K562 (cell line): Measurements from ENCODE around the gene CSTPP1. TPM values are rescaled to one million over a fixed set of nuclear protein-coding genes. Genes with fewer than 3 reads are reported as not detected.

Experiments
- ATAC-seq: fragments of 200-7000 bp; cut with Tn5 transposase; 3 replicates; pipeline ENCODE4 v1.9.1; 2020; ENCODE audit warnings: moderate library complexity
- BruUV-seq: library from RNA; stranded (reverse); fragments of 400-500 nt; replicated peaks from 2 replicates; lab custom pipeline; 2021; lab: Mats Ljungman, UMichigan
- CTCF ChIA-PET: fragments of 300-600 bp; formaldehyde crosslinking; extraction: SDS; loops from one replicate; lab custom pipeline; 2021; ENCODE audit warnings: low intra/inter-chr PET ratio; lab: Yijun Ruan, JAX
- POLR2A ChIA-PET: fragments of 300-600, 350-650 bp; sonication (Branson Sonifier 250); formaldehyde crosslinking; extraction: SDS; loops from one replicate; lab custom pipeline; 2021; ENCODE audit warnings: antibody characterized with exemption, inconsistent platforms; lab: Yijun Ruan, JAX
- DNase-seq, 4 experiments: peaks; one replicate each; pipeline versions ENCODE4 v3.0.0 to v3.0.0-alpha.2; 2011 to 2018; ENCODE audit warnings: low spot score in 3 of 4, mixed read lengths in 3 of 4; ENCODE audit errors: extremely low read depth in 1 of 4
- FAIRE-seq: peaks from 2 replicates; lab custom pipeline; 2011; peaks lifted over from hg19 to GRCh38; lab: Jason Lieb, UNC
- H2AFZ ChIP-seq: 2 replicates; pipeline ENCODE4 v1.6.0; 2011; ENCODE audit warnings: low read depth, low read length, control low read depth, inconsistent platforms
- H3K27ac ChIP-seq: fragments of 200-600 bp; 3 replicates; pipeline ENCODE4 v1.8.0; 2011; ENCODE audit warnings: low read depth, mild to moderate bottlenecking, control low read depth, inconsistent platforms, low read length, moderate library complexity, mixed read lengths; ENCODE audit errors: extremely low read depth
- H3K27me3 ChIP-seq, 2 experiments: fragments of 300-600 bp in 1 of 2; 2 replicates in 1 of 2; 3 replicates in 1 of 2; pipeline versions ENCODE4 v1.6.0 to v1.8.0; 2011; ENCODE audit warnings: inconsistent platforms in 2 of 2, low read length in 2 of 2, mild to moderate bottlenecking in 1 of 2, mixed read lengths in 1 of 2, moderate library complexity in 1 of 2; ENCODE audit not compliant: control insufficient read depth in 2 of 2, insufficient read depth in 2 of 2
- H3K36me3 ChIP-seq: fragments of 300-600 bp; 3 replicates; pipeline ENCODE4 v1.8.0; 2011; ENCODE audit warnings: mild to moderate bottlenecking, low read length, inconsistent platforms; ENCODE audit not compliant: control insufficient read depth, insufficient read depth
- H3K4me1 ChIP-seq, 2 experiments: fragments of 200-600 bp in 1 of 2; replicated peaks in 1 of 2; 2 replicates in 1 of 2; 3 replicates in 1 of 2; pipeline versions ENCODE4 v1.5.1 to v1.8.0; 2011; ENCODE audit warnings: inconsistent platforms in 2 of 2, low read length in 2 of 2, mild to moderate bottlenecking in 1 of 2, mixed read lengths in 1 of 2, moderate library complexity in 1 of 2; ENCODE audit not compliant: control insufficient read depth in 2 of 2, insufficient read depth in 2 of 2
- H3K4me2 ChIP-seq: 2 replicates; pipeline ENCODE4 v1.6.1; 2011; ENCODE audit warnings: low read length, control low read depth, inconsistent platforms, mixed read lengths; ENCODE audit not compliant: insufficient read depth
- H3K4me3 ChIP-seq: fragments of 200-600 bp; sonication (generic), shearing (Covaris generic); 2 replicates; pipeline ENCODE4 v1.5.1; 2016; ENCODE audit warnings: control low read depth, inconsistent platforms
- H3K79me2 ChIP-seq: fragments of 200-600 bp; 3 replicates; pipeline ENCODE4 v1.8.0; 2011; ENCODE audit warnings: low read length, inconsistent platforms; ENCODE audit not compliant: control insufficient read depth, insufficient read depth
- H3K9ac ChIP-seq, 2 experiments: 2 replicates each; pipeline versions ENCODE4 v1.6.0 to v1.6.1; 2011; ENCODE audit warnings: low read depth in 2 of 2, low read length in 2 of 2, control low read depth in 1 of 2, inconsistent platforms in 1 of 2, mild to moderate bottlenecking in 1 of 2, mixed read lengths in 1 of 2; ENCODE audit not compliant: insufficient read depth in 1 of 2
- H3K9me1 ChIP-seq: one replicate; pipeline ENCODE4 v1.6.0; 2011; ENCODE audit warnings: inconsistent platforms, mild to moderate bottlenecking, low read length, moderate library complexity; ENCODE audit not compliant: control insufficient read depth, insufficient read depth
- H3K9me3 ChIP-seq: replicated peaks from 2 replicates; pipeline ENCODE4 v1.5.1; 2011; ENCODE audit warnings: low read depth, low read length, inconsistent platforms; ENCODE audit not compliant: control insufficient read depth, insufficient read depth
- H4K20me1 ChIP-seq: replicated peaks from 2 replicates; pipeline ENCODE4 v1.6.1; 2011; ENCODE audit warnings: low read length, inconsistent platforms, mixed read lengths; ENCODE audit not compliant: control insufficient read depth, insufficient read depth
- ATF3 ChIP-seq, 2 experiments: fragments of 450-650 bp in 1 of 2; sonication (generic) in 1 of 2; formaldehyde crosslinking in 1 of 2; IDR thresholded peaks in 1 of 2; conservative IDR thresholded peaks in 1 of 2; 2 replicates each; pipeline versions ENCODE4 v1.6.1 to v1.8.1; 2016 to 2023; ENCODE audit warnings: mild to moderate bottlenecking in 2 of 2, moderate library complexity in 2 of 2, inconsistent platforms in 1 of 2, missing genetic modification reagents in 1 of 2
- C11orf30 ChIP-seq: fragments of 450-650 bp; IDR thresholded peaks from 2 replicates; pipeline ENCODE4 v1.6.1; 2016; ENCODE audit warnings: low read depth, mild to moderate bottlenecking
- ERF ChIP-seq: fragments of 450-650 bp; formaldehyde crosslinking; IDR thresholded peaks from 2 replicates; pipeline ENCODE4 v1.4.0; 2020; ENCODE audit warnings: mild to moderate bottlenecking, mixed read lengths
- FOXP1 ChIP-seq: sonication (generic); formaldehyde crosslinking; IDR thresholded peaks from 2 replicates; pipeline ENCODE4 v1.8.0; 2022; ENCODE audit warnings: mild to moderate bottlenecking, missing genetic modification reagents
- KDM1A ChIP-seq, 2 experiments: fragments of 450-650 bp; IDR thresholded peaks; 2 replicates each; pipeline ENCODE4 v1.6.1; 2016; ENCODE audit warnings: mild to moderate bottlenecking in 2 of 2
- KDM5B ChIP-seq: fragments of 200-600 bp; sonication (generic); IDR thresholded peaks from 2 replicates; pipeline ENCODE4 v1.6.1; 2012; ENCODE audit warnings: low read depth, mild to moderate bottlenecking, moderate library complexity, low read length, control low read depth, inconsistent platforms; ENCODE audit not compliant: insufficient replicate concordance
- KLF6 ChIP-seq: fragments of 250-450 bp; sonication (Bioruptor Pico); IDR thresholded peaks from 2 replicates; pipeline ENCODE4 v1.4.0; 2020; ENCODE audit warnings: mild to moderate bottlenecking, moderate library complexity, borderline replicate concordance
- NR1H2 ChIP-seq: sonication (generic); formaldehyde crosslinking; IDR thresholded peaks from 2 replicates; pipeline ENCODE4 v1.4.0; 2020; ENCODE audit warnings: mild to moderate bottlenecking, missing genetic modification reagents
- NR2F6 ChIP-seq: fragments of 450-650 bp; formaldehyde crosslinking; IDR thresholded peaks from 2 replicates; pipeline ENCODE4 v1.4.0; 2020; ENCODE audit warnings: mild to moderate bottlenecking
- RCOR1 ChIP-seq, 2 experiments: IDR thresholded peaks; 2 replicates each; pipeline ENCODE4 v1.6.1; 2012; ENCODE audit warnings: low read depth in 2 of 2, low read length in 2 of 2, borderline replicate concordance in 1 of 2, improper control_type of control experiment in 1 of 2
- RFX5 ChIP-seq: IDR thresholded peaks from 2 replicates; pipeline ENCODE4 v1.6.1; 2011; ENCODE audit warnings: low read depth, mild to moderate bottlenecking, improper control_type of control experiment, low read length
- SMAD1 ChIP-seq: fragments of 150-350 bp; IDR thresholded peaks from 2 replicates; pipeline ENCODE4 v1.6.1; 2014; ENCODE audit warnings: low read length, low read depth; ENCODE audit not compliant: partially characterized antibody
- SP2 ChIP-seq: IDR thresholded peaks from 2 replicates; pipeline ENCODE4 v1.6.1; 2011; ENCODE audit warnings: mild to moderate bottlenecking, low read depth, low read length, moderate library complexity; ENCODE audit not compliant: poor library complexity, severe bottlenecking; ENCODE audit errors: extremely low read depth
- ZFP36 ChIP-seq: fragments of 150-350 bp; IDR thresholded peaks from 2 replicates; pipeline ENCODE4 v1.6.1; 2018; ENCODE audit warnings: low read length, low read depth; ENCODE audit not compliant: partially characterized antibody
- ZNF143 ChIP-seq: sonication (generic); formaldehyde crosslinking; IDR thresholded peaks from 2 replicates; pipeline ENCODE4 v1.9.0; 2022; ENCODE audit warnings: mild to moderate bottlenecking, missing genetic modification reagents
- ZNF174 ChIP-seq: fragments of 250-450 bp; sonication (Bioruptor Pico); IDR thresholded peaks from 2 replicates; pipeline ENCODE4 v1.4.0; 2020; ENCODE audit warnings: mild to moderate bottlenecking
- ZNF316 ChIP-seq: fragments of 450-650 bp; IDR thresholded peaks from 2 replicates; pipeline ENCODE4 v1.6.1; 2016
- WGBS: fragments of 100-300 bp; shearing (Covaris generic); methylation state at CpG from one replicate; pipeline ENCODE4 v1.1.6; 2016; ENCODE audit warnings: low coverage, mixed read lengths; ENCODE audit not compliant: insufficient coverage; ENCODE audit errors: missing lambda C conversion rate; 5-methylcytosine and 5-hydroxymethylcytosine counted together
- in situ Hi-C: fragments of 300-500 bp; cut with MboI; formaldehyde crosslinking; loops from 4 replicates; pipeline ENCODE4 v1.15.0; 2018; ENCODE audit warnings: inconsistent platforms, mixed read lengths
- intact Hi-C: fragments of 100-400 bp; cut with micrococcal nuclease; formaldehyde crosslinking; loops from 2 replicates; pipeline ENCODE4 v1.14.2; 2022
- polyA plus RNA-seq, 8 experiments: library from polyadenylated mRNA; depleted of rRNA in 4 of 8; stranded (reverse) in 5 of 8; unstranded in 3 of 8; fragments of >200 nt; fragmentation: Nextera tagmentation in 2 of 8; fragmentation: Illumina TruSeq in 1 of 8; extraction: Ambion mirVana in 2 of 8; extraction: Trizol in 1 of 8; gene quantifications; 2 replicates each; pipeline versions ENCODE4 v1.2.1 to v1.2.3, GENCODE V29; 2011 to 2014; ENCODE audit warnings: inconsistent platforms in 1 of 8, missing spikeins in 1 of 8
- total RNA-seq, 7 experiments: library from RNA; depleted of rRNA in 6 of 7; stranded (reverse); fragments of >200 nt in 6 of 7; fragmentation: Illumina TruSeq in 2 of 7; extraction: Trizol in 2 of 7; gene quantifications; 2 replicates each; pipeline versions ENCODE4 v1.2.1 to v1.2.3, GENCODE V29; 2011 to 2021; ENCODE audit warnings: low replicate concordance in 1 of 7
- TF ChIP-seq, protein P1 (sequence below): fragments of 250-450 bp; sonication (Bioruptor Pico); IDR thresholded peaks from 2 replicates; pipeline ENCODE4 v1.4.0; 2020; ENCODE audit warnings: mild to moderate bottlenecking, moderate library complexity

The CSTPP1 gene
- total and polyA plus RNA-seq, 9 of the 15 experiments (the other 6 are each of a cell fraction or from before 2014, with no cell fraction given), result 6.5 to 17.8 (median 9.2) TPM

DNA sequence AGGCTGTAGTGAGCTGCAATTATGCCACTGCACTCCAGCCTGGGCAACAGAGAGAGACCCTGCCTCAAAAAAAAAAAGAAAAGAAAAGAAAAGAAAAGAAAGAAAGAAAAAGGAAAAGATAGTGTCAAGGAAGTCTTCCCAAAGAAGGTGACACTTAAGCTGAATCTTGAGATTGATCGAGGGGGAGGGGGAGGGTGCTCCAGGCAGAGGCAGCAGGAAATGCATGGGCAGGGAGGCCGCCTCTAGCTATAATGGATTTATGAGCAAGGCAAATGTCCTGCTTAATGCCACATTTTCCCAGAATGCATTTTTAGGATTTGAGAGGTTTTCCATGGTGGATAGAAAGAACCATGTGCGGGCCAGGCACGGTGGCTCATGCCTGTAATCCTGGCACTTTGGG is 264.5 kb downstream of the CSTPP1 start (continued):
- TF ChIP-seq ZNF174 (CRISPR knock-in tag), result no peak
- peak in 1 of 2 experiments; percentile 83; a peak in 2 of 4 replicates for TF ChIP-seq KDM1A (IDR thresholded peaks at IDR 0.05)

- ChIA-PET CTCF (no interaction called here), POLR2A (interaction anchor here (1.3 to 1.5 kb wide), 2 partner anchors 12 to 23 kb away, joined by 3 to 6 read pairs; partner anchors contain the start of gene DDB2)
- no peaks in the 10 kb centered on the region for H3K9me3 ChIP-seq
- no peaks in the 10 kb centered on the region for H3K9me1 ChIP-seq
- H3K4me3 ChIP-seq, result no peak overlapping the region
- FAIRE-seq, result no peak
- peaks cover 12 to 35% of the 10 kb centered on the region in 2 experiments; a peak in 4 of 5 replicates for H3K27me3 ChIP-seq
- intact Hi-C loops, result no loop called here
- no peak for ATAC-seq
- H3K36me3 ChIP-seq, result no peaks in the 10 kb centered on the region
- in situ Hi-C loops, result no loop called here
- DNase-seq, result no peak
- BruUV-seq, result no TSS peak
- H4K20me1 ChIP-seq, result no peaks in the 10 kb centered on the region
- 5% methylated on average over 5 of the region's 5 CpGs for WGBS
- H3K79me2 ChIP-seq, result no peaks in the 10 kb centered on the region
- no peaks in the 10 kb centered on the region; a peak in 3 of 5 replicates for H3K4me1 ChIP-seq
- H3K9ac ChIP-seq, result no peak overlapping the region
- no peak overlapping the region for H2AFZ ChIP-seq
- H3K4me2 ChIP-seq, result no peak overlapping the region
- H3K27ac ChIP-seq, result no peak overlapping the region
- TF ChIP-seq C11orf30 (peak; percentile 92), ZNF316 (peak; percentile 96), ZFP36 (no peak), NR1H2 (CRISPR knock-in tag) (no peak), ERF (CRISPR knock-in tag) (no peak), ZNF143 (no peak), SP2 (no peak), FOXP1 (CRISPR knock-in tag) (no peak), KDM5B (no peak), NR2F6 (CRISPR knock-in tag) (no peak), RCOR1 (IDR thresholded peaks at IDR 0.05; ENCODE audit: borderline replicate concordance in 1 of 2, low read depth in 2 of 2, low read length in 2 of 2) (no peak), ATF3 (IDR thresholded peaks at IDR 0.05) (no peak), ATF3 (CRISPR knock-in tag; conservative IDR thresholded peaks at IDR 0.05) (no peak), SMAD1 (no peak), KLF6 (CRISPR knock-in tag) (no peak), RFX5 (no peak)
- TF ChIP-seq, protein P1, sequence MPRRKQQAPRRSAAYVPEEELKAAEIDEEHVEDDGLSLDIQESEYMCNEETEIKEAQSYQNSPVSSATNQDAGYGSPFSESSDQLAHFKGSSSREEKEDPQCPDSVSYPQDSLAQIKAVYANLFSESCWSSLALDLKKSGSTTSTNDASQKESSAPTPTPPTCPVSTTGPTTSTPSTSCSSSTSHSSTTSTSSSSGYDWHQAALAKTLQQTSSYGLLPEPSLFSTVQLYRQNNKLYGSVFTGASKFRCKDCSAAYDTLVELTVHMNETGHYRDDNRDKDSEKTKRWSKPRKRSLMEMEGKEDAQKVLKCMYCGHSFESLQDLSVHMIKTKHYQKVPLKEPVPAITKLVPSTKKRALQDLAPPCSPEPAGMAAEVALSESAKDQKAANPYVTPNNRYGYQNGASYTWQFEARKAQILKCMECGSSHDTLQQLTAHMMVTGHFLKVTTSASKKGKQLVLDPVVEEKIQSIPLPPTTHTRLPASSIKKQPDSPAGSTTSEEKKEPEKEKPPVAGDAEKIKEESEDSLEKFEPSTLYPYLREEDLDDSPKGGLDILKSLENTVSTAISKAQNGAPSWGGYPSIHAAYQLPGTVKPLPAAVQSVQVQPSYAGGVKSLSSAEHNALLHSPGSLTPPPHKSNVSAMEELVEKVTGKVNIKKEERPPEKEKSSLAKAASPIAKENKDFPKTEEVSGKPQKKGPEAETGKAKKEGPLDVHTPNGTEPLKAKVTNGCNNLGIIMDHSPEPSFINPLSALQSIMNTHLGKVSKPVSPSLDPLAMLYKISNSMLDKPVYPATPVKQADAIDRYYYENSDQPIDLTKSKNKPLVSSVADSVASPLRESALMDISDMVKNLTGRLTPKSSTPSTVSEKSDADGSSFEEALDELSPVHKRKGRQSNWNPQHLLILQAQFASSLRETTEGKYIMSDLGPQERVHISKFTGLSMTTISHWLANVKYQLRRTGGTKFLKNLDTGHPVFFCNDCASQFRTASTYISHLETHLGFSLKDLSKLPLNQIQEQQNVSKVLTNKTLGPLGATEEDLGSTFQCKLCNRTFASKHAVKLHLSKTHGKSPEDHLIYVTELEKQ (CRISPR knock-in tag), result no peak
Observed at GRCh38 chr11:47202576-47202975, 266.0 kb downstream of the CSTPP1 start.
